ENCODE measurements around the gene RELCH. TPM values are rescaled to one million over a fixed set of nuclear protein-coding genes. Genes with fewer than 3 reads are reported as not detected.
A peak's percentile ranks its signal among the peaks of the same experiment; 100 is the strongest.

Gene RELCH
- total and polyA plus RNA-seq, 8 donors: 4.9 to 85.9 (median 35.8) TPM

GRCh38 chr18:62189208-62189607 is 2.2 kb downstream of the RELCH start:
- Histone ChIP-seq H3K9me3 (no peaks in the 10 kb centered on the region), H3K36me3 (no peaks in the 10 kb centered on the region), H3K4me3 (peak overlapping the region; percentile 85 to 100 (median 97)), H3K27me3 (no peaks in the 10 kb centered on the region), H3K27ac (no peak overlapping the region), H3K4me1 (peaks cover 10 to 73% (median 51%) of the 10 kb centered on the region in 4 donors)
- intact Hi-C loops (cut with DNase I; ENCODE audit: low total_unique reads): loop anchor here (10.0 kb wide), 1 partner anchor 66 kb away; no protein-coding TSS in a partner anchor
- TF ChIP-seq EP300 (IDR thresholded peaks at IDR 0.05) (no peak), POLR2AphosphoS5 (IDR thresholded peaks at IDR 0.05) (no peak), POLR2A (IDR thresholded peaks at IDR 0.05) (no peak), CTCF (IDR thresholded peaks at IDR 0.05) (no peak)
- no peak for DNase-seq
- 12 to 25% (median 16%) methylated on average over 2 of the region's 2 CpGs for WGBS, 5 donors

- Histone ChIP-seq H3K27me3 (no peaks in the 10 kb centered on the region), H3K27ac (no peak overlapping the region), H3K9me3 (no peaks in the 10 kb centered on the region), H3K4me1 (peaks cover 0 to 83% (median 44%) of the 10 kb centered on the region in 4 donors), H3K36me3 (no peaks in the 10 kb centered on the region), H3K4me3 (no peak overlapping the region)
- 91 to 98% (median 95%) methylated on average over 7 of the region's 7 CpGs for WGBS, 5 donors
- no peak for DNase-seq
- intact Hi-C loops (cut with DNase I; ENCODE audit: low total_unique reads): no loop called here
- no peak for TF ChIP-seq EP300 (IDR thresholded peaks at IDR 0.05)
- TF ChIP-seq POLR2A (IDR thresholded peaks at IDR 0.05): no peak
Measured at GRCh38 chr18:62196079-62196478, 9.0 kb downstream of the RELCH start.

GRCh38 chr18:62196980-62197379 is 9.9 kb downstream of the RELCH start:
- intact Hi-C loops (cut with DNase I; ENCODE audit: low total_unique reads): no loop called here

GRCh38 chr18:62198259-62198658 is 11.2 kb downstream of the RELCH start:
- DNase-seq: peak in 1 of 2 donors; percentile 14
- no peaks in the 10 kb centered on the region for H3K27me3 ChIP-seq
- WGBS, 5 donors: 22 to 44% (median 34%) methylated on average over 2 of the region's 2 CpGs
- no peaks in the 10 kb centered on the region for H3K9me3 ChIP-seq
- no peak overlapping the region for H3K4me3 ChIP-seq
- no peaks in the 10 kb centered on the region for H3K36me3 ChIP-seq
- H3K27ac ChIP-seq: no peak overlapping the region
- peak in 1 of 3 donors; percentile 5 for TF ChIP-seq POLR2AphosphoS5 (IDR thresholded peaks at IDR 0.05)
- no peak for TF ChIP-seq EP300 (IDR thresholded peaks at IDR 0.05)
- peaks cover 0 to 89% (median 52%) of the 10 kb centered on the region in 4 donors for H3K4me1 ChIP-seq
- intact Hi-C loops (cut with DNase I; ENCODE audit: low total_unique reads): no loop called here

More at GRCh38 chr18:62196980-62197379, 9.9 kb downstream of the RELCH start:
- no peak for DNase-seq
- no peaks in the 10 kb centered on the region for H3K36me3 ChIP-seq
- TF ChIP-seq EP300 (IDR thresholded peaks at IDR 0.05) (no peak), CTCF (IDR thresholded peaks at IDR 0.05) (no peak), POLR2AphosphoS5 (IDR thresholded peaks at IDR 0.05) (no peak), POLR2A (IDR thresholded peaks at IDR 0.05) (no peak)
- no peaks in the 10 kb centered on the region for H3K9me3 ChIP-seq
- no peak overlapping the region for H3K4me3 ChIP-seq
- peaks cover 0 to 80% (median 50%) of the 10 kb centered on the region in 4 donors for H3K4me1 ChIP-seq
- H3K27me3 ChIP-seq: no peaks in the 10 kb centered on the region
- no peak overlapping the region for H3K27ac ChIP-seq

- Histone ChIP-seq H3K4me1 (peaks cover 0 to 80% (median 45%) of the 10 kb centered on the region in 4 donors), H3K27ac (peak overlapping the region in 1 of 5 donors; percentile 36), H3K4me3 (no peak overlapping the region), H3K9me3 (no peaks in the 10 kb centered on the region), H3K36me3 (no peaks in the 10 kb centered on the region), H3K27me3 (no peaks in the 10 kb centered on the region)
- no peak for DNase-seq
- no peak for TF ChIP-seq POLR2A (IDR thresholded peaks at IDR 0.05)
- TF ChIP-seq EP300 (IDR thresholded peaks at IDR 0.05): no peak
- no peak for TF ChIP-seq CTCF (IDR thresholded peaks at IDR 0.05)
- TF ChIP-seq POLR2AphosphoS5 (IDR thresholded peaks at IDR 0.05): no peak
- 41 to 78% (median 67%) methylated on average over 2 of the region's 2 CpGs for WGBS, 5 donors
- intact Hi-C loops (cut with DNase I; ENCODE audit: low total_unique reads): no loop called here
Measured at GRCh38 chr18:62199629-62200028, 12.6 kb downstream of the RELCH start.

Data from stomach (tissue), 9 donors.